ENCODE data around the gene LRIG1.
A peak's percentile ranks its signal among the peaks of the same experiment; 100 is the strongest.

Gene LRIG1

DNA sequence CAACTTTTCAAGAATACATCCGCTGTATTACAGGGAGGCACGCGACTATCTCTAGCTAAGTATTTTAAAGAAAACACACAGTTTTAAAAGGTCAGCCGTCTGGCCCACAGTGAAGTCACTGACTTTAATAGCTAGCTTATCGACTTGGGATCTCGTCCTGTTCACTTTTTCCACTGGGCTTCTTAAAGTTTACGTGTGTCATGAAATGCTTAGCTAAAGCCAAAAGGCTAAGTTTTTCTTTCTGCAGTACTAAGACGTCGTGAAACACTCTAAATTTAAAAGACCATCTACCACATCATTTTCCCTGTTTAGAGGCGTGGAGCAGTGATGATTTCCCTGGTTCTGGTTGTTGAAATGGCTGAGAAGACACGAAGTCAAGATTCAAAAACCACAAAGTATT is 27.1 kb downstream of the LRIG1 start:
- DNase-seq (ENCODE audit: low spot score), result no peak
- TF ChIP-seq, protein P1, sequence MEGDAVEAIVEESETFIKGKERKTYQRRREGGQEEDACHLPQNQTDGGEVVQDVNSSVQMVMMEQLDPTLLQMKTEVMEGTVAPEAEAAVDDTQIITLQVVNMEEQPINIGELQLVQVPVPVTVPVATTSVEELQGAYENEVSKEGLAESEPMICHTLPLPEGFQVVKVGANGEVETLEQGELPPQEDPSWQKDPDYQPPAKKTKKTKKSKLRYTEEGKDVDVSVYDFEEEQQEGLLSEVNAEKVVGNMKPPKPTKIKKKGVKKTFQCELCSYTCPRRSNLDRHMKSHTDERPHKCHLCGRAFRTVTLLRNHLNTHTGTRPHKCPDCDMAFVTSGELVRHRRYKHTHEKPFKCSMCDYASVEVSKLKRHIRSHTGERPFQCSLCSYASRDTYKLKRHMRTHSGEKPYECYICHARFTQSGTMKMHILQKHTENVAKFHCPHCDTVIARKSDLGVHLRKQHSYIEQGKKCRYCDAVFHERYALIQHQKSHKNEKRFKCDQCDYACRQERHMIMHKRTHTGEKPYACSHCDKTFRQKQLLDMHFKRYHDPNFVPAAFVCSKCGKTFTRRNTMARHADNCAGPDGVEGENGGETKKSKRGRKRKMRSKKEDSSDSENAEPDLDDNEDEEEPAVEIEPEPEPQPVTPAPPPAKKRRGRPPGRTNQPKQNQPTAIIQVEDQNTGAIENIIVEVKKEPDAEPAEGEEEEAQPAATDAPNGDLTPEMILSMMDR (IDR thresholded peaks at IDR 0.05; ENCODE audit: extremely low read depth, insufficient read depth, missing control alignments), result no peak
- in situ Hi-C loops (cut with MboI; ENCODE audit: low pct_unique_long_range_greater_than_20kb, low sequenced_read_pairs, unreplicated experiment), result no loop called here

DNA sequence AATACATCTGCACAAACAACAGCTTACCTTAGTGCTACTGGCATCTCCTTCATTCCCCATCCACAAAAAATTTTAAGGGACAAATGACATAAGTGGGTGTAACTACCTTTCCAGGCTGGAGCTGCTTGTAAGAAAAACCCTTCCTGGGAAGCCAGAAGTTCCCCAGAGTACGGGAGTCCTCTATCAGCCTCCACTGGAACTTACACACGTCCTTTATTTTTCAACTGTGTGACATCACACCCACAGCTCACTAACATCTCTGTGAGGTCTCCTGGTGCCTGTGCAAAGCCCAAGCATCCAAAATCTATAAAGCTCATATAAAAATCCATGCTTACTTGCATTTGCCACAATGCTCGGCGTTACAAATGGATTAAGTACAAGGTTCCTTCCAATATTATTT is 27.6 kb downstream of the LRIG1 start:
- in situ Hi-C loops (cut with MboI; ENCODE audit: low pct_unique_long_range_greater_than_20kb, low sequenced_read_pairs, unreplicated experiment), result no loop called here
- TF ChIP-seq, protein P1 (IDR thresholded peaks at IDR 0.05; ENCODE audit: extremely low read depth, insufficient read depth, missing control alignments), result no peak
- DNase-seq (ENCODE audit: low spot score), result no peak

DNA sequence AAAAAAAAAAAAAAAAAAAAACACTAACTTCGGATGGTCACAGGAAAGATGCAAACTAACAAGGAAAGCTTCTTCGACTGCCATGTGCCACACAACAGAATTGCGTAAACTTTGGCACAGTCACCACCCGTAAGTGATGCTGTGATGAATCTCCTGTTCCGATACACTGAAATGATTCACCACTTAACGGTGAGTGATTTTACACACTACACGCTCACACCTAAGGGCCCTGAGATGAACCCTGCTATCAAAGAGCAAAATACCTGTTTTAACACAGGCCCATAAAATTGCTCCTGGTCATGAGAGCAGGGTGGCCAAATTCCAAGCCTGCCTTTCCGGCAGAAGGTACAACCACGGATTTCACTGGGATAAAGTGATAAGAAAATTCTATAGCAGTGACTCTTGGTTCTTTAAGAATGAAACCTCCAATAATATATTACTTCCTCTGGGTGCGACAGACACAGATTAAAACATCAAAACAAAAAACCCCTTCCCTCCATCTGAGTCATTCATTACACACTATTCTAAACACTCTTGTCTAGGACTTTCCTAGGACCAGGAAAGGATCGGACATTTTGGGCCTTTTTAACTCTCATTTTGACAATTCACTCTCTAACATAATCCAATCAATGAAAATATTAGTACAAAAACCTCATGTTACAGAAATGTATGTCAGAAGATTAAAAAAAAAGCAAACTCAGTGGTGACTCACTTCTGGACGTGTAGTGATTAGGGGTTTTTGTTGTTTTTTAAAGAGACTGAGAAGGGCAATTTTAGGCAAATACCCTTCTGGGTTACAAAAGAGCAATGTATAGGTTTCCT is 28.3 kb downstream of the LRIG1 start:
- DNase-seq (ENCODE audit: low spot score), result peak; percentile 61
- TF ChIP-seq, protein P1 (IDR thresholded peaks at IDR 0.05; ENCODE audit: extremely low read depth, insufficient read depth, missing control alignments), result no peak
- in situ Hi-C loops (cut with MboI; ENCODE audit: low pct_unique_long_range_greater_than_20kb, low sequenced_read_pairs, unreplicated experiment), result no loop called here

DNA sequence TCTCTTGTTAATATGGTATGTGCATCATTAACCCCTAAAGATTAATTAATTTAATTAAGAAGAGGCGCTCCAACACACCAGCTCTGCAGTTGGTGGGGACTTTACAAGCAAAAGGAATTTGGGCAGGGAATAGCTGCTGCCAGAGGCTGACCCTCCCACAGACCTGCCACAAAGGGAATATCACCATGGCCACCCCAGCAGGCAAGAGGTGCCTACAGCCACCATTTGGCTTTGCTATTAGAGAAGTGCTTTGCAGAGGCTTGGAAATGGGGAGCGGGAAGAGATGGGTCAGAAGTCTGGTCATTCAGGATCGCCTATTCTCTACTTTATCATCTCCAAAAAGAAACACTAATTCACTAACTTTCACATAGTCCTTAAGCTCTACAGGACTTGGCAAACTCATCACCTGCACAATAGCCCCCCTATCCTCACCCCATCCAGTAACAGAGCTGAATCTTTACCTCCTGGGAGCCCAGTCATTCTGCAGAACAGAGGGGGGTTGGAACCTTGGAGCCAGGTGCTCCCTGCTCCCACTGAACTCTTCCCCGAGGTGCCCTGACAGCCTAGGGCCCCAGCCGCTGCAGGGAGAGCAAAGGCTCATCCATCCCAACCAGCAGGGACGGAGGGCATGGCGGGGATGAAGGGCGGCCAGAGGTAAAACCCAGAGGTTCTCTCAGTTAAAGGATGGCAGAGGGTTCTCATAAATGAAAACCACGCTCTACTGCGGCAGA is 29.7 kb downstream of the LRIG1 start:
- TF ChIP-seq, protein P1 (IDR thresholded peaks at IDR 0.05; ENCODE audit: extremely low read depth, insufficient read depth, missing control alignments), result no peak
- DNase-seq (ENCODE audit: low spot score), result no peak
- in situ Hi-C loops (cut with MboI; ENCODE audit: low pct_unique_long_range_greater_than_20kb, low sequenced_read_pairs, unreplicated experiment), result no loop called here

DNA sequence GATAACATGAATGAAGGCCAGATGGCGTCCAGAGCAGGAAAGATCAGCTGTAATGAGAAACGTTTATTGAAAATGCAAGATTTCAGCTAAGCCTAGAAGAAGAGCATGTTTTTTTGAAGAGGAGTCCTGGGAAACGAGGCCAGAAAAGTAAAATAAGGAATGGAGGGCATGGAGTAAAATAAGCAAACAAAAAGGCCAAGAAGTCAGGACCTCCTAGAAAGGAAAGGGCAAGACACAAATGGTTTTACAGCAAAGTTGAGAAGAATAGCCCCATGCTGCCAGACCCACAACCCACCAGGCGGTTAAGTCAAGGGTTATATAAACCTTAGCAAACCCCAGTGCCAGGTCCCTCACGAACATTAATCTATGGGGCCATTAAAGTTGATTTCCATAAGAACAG is 30.5 kb downstream of the LRIG1 start:
- DNase-seq (ENCODE audit: low spot score), result no peak
- TF ChIP-seq, protein P1 (IDR thresholded peaks at IDR 0.05; ENCODE audit: extremely low read depth, insufficient read depth, missing control alignments), result no peak
- in situ Hi-C loops (cut with MboI; ENCODE audit: low pct_unique_long_range_greater_than_20kb, low sequenced_read_pairs, unreplicated experiment), result no loop called here

DNA sequence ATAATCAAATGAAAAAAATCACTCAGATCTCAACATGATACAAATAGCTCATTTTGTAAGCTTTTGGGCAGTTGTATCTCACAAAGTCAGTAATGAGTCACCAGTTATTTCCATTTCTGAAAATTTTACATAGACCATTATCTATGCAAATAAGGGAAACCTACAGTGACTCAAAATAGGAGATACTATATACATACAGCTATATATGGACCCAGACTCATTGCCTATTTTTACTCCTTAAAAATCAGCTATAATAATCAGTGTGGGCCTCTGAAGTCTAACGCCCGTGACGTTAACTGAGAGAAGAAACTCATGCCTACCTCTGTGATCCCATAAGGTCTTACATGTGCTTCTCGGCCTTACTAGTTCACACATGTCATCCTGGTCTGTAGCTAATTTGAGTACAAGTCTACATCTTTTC is 31.6 kb downstream of the LRIG1 start:
- peak; percentile 53 for DNase-seq (ENCODE audit: low spot score)
- in situ Hi-C loops (cut with MboI; ENCODE audit: low pct_unique_long_range_greater_than_20kb, low sequenced_read_pairs, unreplicated experiment), result no loop called here
- TF ChIP-seq, protein P1 (IDR thresholded peaks at IDR 0.05; ENCODE audit: extremely low read depth, insufficient read depth, missing control alignments), result no peak
